Heart left ventricle (tissue), 13 donors: ENCODE data around the gene STAT2.

Source experiments
- POLR2A ChIP-seq, 2 donors: fragments of 450-650 bp; IDR thresholded peaks; one replicate each; pipeline ENCODE4 v1.6.1; 2017; ENCODE audit warnings: antibody characterized with exemption in 2 of 2, mild to moderate bottlenecking in 2 of 2, moderate library complexity in 2 of 2
- TF ChIP-seq, protein P1 (sequence below), 12 donors: fragments of 200-600 bp; sonication (generic) in 4 of 12; IDR thresholded peaks; one replicate each; pipeline versions ENCODE4 v1.5.0 to v1.8.0; 2018 to 2022; ENCODE audit warnings: antibody characterized with exemption in 12 of 12, mild to moderate bottlenecking in 5 of 12
- donor health status: ischemic (EF 13 %, LVEDD 7.1; RV severe dilation, severe dysfunction).
- donor health status: DM: no; HTN: yes; CAD: no.
- donor health status: DM: no; HTN: no; CAD: no.
- donor health status: ischemic (EF 25% LVEDD 6.9; RV normal size, moderate dysfunction).
- donor health status: ischemic (EF 25% LVEDD 5.7; RV mildly dilated, moderate dysfunction).
- donor health status: ischemic (EF 35%, LVEDD 5.7; RV mildly dilated, moderate dysfunction).
- donor health status: nonischemic (EF 11% LVEDD 7.7; RV severe dilation, severe dysfunction).
- donor health status: DM: yes; HTN: yes; CAD: no.
- donor health status: PGD.
- donor health status: ischemic (EF 29% LVEDD 5.4; RV normal size, mild dysfunction).
- donor health status: nonischemic (EF 23%, LVEDD 6.1; RV moderate dilation, normal function).

DNA sequence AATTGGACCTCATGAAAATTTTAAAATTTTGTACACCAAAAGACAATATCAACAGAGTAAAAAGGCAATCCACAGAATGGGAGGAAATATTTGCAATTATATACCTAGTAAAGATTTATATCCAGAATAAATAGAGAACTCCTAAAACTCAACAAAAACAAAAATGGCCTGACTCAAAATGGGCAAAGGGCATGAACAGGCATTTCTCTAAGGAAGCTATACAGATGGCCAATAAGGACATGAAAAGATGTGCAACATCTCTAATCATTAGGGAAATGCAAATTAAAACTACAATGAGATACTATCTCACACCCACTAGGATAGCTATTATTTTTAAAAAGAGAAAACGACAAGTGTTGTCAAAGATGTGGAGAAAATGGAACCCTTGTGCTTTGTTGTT lies 13.6 kb upstream of the STAT2 start:
- TF ChIP-seq, protein P1, sequence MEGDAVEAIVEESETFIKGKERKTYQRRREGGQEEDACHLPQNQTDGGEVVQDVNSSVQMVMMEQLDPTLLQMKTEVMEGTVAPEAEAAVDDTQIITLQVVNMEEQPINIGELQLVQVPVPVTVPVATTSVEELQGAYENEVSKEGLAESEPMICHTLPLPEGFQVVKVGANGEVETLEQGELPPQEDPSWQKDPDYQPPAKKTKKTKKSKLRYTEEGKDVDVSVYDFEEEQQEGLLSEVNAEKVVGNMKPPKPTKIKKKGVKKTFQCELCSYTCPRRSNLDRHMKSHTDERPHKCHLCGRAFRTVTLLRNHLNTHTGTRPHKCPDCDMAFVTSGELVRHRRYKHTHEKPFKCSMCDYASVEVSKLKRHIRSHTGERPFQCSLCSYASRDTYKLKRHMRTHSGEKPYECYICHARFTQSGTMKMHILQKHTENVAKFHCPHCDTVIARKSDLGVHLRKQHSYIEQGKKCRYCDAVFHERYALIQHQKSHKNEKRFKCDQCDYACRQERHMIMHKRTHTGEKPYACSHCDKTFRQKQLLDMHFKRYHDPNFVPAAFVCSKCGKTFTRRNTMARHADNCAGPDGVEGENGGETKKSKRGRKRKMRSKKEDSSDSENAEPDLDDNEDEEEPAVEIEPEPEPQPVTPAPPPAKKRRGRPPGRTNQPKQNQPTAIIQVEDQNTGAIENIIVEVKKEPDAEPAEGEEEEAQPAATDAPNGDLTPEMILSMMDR (IDR thresholded peaks at IDR 0.05): no peak
- no peak for TF ChIP-seq POLR2A (IDR thresholded peaks at IDR 0.05)
